GM20431 (cell line): ENCODE results near the gene IGFBP4.

Source experiments
- in situ Hi-C: fragments of 300-500 bp; cut with MseI, MboI; formaldehyde crosslinking; loops from one replicate; pipeline ENCODE4 v1.15.0; 2020; ENCODE audit warnings: low sequenced_read_pairs; ENCODE audit not compliant: unreplicated experiment

The IGFBP4 gene

GRCh38 chr17:40452216-40452787 is 9.1 kb downstream of the IGFBP4 start:
- in situ Hi-C loops = no loop called here

GRCh38 chr17:40452921-40453378 is 9.7 kb downstream of the IGFBP4 start:
- in situ Hi-C loops = no loop called here

- in situ Hi-C loops = no loop called here
These were observed 10.8 kb downstream of the IGFBP4 start for GRCh38 chr17:40453881-40454612.

GRCh38 chr17:40454613-40454995 is 11.4 kb downstream of the IGFBP4 start:
- in situ Hi-C loops = no loop called here

- in situ Hi-C loops = no loop called here
These were observed 13.2 kb downstream of the IGFBP4 start for GRCh38 chr17:40456396-40456951.

GRCh38 chr17:40457369-40457768 is 14.1 kb downstream of the IGFBP4 start:
- in situ Hi-C loops = no loop called here

- in situ Hi-C loops = no loop called here
These were observed 14.9 kb downstream of the IGFBP4 start for GRCh38 chr17:40457964-40458791.

GRCh38 chr17:40458851-40459482 is 15.7 kb downstream of the IGFBP4 start:
- in situ Hi-C loops = no loop called here

GRCh38 chr17:40459636-40460603 is 16.7 kb downstream of the IGFBP4 start:
- in situ Hi-C loops = no loop called here

- in situ Hi-C loops = no loop called here
These were observed 17.3 kb downstream of the IGFBP4 start for GRCh38 chr17:40460604-40460967.

GRCh38 chr17:40460968-40461731 is 17.9 kb downstream of the IGFBP4 start:
- in situ Hi-C loops = no loop called here

- in situ Hi-C loops = no loop called here
These were observed 18.6 kb downstream of the IGFBP4 start for GRCh38 chr17:40461732-40462342.

- in situ Hi-C loops = no loop called here
These were observed 19.3 kb downstream of the IGFBP4 start for GRCh38 chr17:40462343-40463121.

GRCh38 chr17:40463122-40463550 is 19.9 kb downstream of the IGFBP4 start:
- in situ Hi-C loops = no loop called here

GRCh38 chr17:40464392-40464855 is 21.2 kb downstream of the IGFBP4 start:
- in situ Hi-C loops = no loop called here

- in situ Hi-C loops = no loop called here
These were observed 23.2 kb downstream of the IGFBP4 start for GRCh38 chr17:40466298-40466971.
